CD4-positive, alpha-beta T cell treated with Interleukin-15 for 1 hour (primary cell): ENCODE measurements around the gene KCNC4.

Experiments used
- DNase-seq: peaks from one replicate; pipeline ENCODE4 v3.0.0-alpha.2; 2020

KCNC4 gene

DNA sequence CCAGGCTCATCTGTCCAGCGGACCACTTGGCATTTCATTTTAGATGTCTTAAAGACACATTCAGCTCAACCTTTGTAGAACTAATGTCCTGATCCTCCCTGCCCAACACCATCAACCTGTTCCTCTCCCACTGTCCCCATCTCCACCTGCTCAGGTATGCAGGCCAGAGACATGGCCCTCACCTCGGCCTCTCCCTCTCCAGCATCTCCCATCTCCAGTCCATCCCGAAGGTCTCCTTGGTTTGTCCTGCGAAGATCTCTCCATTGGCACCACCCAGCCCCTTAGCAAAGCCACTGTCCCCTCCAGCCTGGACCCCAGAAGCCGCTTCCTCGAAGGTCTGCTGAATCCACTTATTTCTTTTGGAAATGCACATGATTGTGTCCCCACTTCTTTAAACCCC is 20.9 kb upstream of the KCNC4 start:
- no peak for DNase-seq

DNA sequence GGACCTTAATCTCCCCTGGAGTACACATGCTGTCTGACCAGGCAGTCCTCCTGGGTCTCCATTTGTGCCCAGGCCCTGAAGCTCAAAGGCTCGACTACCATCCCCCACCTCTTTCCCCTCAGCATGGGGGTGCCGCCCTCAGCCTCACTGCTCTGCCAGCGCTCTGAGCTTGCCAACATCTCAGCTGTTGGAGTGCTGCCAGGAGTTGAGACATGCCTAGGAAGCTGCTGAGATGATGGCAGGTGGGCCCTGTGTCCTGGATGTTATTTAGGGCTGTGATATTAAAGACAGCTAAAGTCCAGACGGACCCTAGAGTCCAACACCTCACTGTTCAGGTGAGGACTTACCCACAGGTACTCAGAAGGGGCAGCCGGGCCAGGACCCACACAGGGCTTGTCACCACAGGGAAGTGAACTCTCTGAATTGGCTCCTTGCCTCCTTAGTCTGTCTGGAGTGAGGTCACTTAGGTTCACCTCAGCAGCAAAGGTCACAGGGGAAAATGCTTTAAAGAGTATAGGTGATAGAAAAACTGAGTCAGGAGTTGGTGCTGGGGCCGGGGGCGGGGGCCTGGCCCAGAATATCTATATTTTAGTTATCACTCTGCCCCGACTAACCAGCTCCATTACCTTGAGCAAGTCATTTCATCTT is 19.7 kb upstream of the KCNC4 start:
- no peak for DNase-seq

DNA sequence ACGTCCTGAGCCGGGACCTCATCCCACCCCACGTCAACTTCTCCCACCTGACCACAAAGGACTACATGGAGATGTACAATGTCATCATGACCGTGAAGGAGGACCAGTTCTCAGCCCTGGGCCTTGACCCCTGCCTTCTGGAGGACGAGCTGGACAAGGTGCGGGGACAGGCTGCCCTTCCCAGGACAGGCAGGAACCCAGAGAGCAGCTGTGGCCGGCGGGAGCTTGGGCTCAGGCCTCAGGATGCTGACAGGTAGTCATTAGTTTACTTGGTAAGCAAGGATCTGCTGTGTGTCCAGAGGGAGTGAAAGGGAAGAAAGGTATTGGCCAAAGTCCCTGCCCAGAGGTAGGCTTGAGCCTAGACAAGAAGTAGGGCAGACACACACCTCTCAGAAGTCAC is 17.6 kb upstream of the KCNC4 start:
- no peak for DNase-seq

DNA sequence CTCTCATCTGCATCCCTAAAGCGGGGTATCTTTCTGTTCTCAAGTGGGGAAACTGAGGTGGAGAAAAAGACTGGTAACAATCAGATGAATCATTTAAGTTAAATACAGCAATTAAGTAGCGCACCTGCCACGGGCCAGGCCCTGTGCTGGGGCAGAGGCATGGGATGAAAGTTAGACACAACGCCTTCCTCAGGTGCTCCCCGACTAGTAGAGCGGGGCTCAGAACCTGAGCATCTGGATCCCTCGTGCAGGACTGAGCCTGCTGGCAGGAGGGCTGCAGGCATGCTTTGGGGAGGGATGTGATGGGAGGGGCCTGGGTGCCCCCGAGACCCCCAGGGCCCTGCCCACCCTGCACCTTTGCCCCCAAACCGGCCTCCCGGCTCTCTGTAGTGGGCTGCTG is 14.9 kb upstream of the KCNC4 start:
- DNase-seq, result no peak

DNA sequence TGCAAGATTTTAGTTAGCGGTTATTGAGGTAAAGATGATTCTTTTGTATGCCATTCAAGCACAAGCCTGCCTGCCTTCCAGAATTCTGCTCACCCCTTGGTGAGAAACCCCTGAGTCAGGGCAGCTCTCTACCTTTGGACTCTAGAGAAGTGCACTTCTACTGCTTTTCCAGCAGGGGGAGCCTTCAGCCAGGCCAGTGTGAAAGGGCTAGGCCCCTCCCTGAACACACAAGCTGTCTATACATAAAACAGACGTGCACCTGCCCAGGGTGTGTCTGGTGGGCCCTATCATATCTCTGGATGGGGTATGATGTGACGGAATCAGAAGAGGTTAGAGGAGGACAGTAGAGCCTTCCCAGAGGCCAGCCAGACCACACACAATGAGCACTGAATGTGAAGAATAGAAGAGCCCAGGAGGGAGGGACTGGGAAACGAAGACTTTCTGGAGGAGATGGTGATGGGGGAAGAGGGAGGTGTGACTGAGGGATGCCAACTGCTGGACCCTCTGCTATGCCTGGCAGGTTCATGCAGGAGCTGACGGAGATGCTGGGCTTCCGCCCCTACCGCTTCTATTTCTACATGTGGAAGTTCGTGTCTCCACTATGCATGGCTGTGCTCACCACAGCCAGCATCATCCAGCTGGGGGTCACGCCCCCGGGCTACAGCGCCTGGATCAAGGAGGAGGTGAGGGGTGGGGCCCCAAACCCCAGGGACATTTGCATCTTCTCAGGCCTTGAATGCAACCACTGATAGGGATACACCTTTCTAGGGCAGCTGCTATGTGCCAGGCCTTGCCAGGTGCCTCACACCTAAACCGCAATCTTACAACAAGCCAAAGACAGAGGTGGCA is 13.0 kb upstream of the KCNC4 start:
- DNase-seq, result peak; percentile 51

GRCh38 chr1:110197905-110198629 is 12.0 kb upstream of the KCNC4 start:
- no peak for DNase-seq

DNA sequence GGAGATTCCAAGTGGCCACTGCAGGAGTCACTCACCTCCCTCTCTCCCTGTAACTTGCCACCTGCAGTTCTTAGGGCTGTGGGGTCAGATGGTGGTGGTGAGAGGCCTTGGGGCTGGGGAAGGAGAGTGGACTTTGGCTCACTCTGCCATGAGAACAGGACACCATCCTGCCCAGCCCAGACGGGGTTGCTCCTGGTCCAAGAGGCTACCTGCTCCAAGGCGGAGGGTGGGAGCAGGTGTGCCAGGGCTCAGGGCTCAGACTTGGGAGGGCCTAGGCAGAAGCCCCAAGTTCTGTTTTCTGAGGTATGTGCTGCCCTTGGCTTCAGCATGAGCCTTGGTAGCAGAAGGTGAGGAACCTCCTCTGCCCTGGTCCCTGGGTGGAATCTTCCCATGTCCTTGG is 11.4 kb upstream of the KCNC4 start:
- DNase-seq, result no peak

GRCh38 chr1:110200190-110200589 is 9.9 kb upstream of the KCNC4 start:
- DNase-seq, result no peak

- DNase-seq, result no peak
Measured at GRCh38 chr1:110200666-110201065, 9.4 kb upstream of the KCNC4 start.

- no peak for DNase-seq
Measured at GRCh38 chr1:110201157-110201825, 8.8 kb upstream of the KCNC4 start.

GRCh38 chr1:110203021-110203661 is 7.0 kb upstream of the KCNC4 start:
- DNase-seq, result peak; percentile 62

DNA sequence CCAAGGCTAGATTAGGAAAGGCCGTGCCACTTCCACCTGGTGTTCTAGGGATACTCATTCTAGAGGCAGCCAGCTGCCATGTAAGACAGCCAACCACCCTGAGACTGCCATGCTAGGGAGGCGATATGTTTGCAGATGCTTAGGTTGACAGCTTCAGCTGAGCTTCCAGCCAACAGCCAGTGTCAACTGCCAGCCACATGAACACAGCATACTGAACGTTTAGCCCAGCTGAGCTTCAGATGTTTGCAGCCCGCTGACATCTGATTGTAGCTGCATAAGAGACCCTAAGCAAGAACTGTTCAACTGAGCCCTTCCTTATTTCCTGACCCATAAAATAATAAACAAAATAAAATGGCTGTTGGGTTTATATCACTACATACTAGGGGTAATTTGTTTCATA is 5.0 kb upstream of the KCNC4 start:
- no peak for DNase-seq

DNA sequence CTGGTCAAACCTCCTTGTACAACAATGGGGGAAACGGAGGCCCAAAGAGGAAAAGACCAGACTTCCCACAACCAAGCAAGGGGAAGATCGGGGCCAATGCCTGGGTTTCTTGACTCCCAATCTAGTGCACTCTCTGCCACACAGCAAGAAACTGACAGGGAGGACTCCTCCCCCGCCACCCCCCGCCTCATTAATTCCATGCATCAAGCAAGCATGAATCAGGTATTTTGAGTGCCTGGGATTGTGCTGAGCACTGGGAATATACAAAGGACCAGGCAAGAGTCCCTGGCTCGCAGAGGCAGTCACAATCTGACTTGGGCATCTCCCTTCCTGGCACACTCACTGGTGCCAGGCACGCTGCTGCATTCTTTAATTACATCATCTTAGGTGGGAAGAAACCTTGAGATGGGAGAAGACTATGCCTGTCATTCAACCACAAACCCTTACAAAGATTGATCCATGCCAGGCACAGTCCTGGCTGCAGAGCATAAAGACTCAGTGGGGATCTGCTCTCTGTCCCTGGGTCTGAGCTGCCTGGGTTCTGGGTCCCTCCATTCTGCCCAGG is 4.4 kb upstream of the KCNC4 start:
- no peak for DNase-seq

DNA sequence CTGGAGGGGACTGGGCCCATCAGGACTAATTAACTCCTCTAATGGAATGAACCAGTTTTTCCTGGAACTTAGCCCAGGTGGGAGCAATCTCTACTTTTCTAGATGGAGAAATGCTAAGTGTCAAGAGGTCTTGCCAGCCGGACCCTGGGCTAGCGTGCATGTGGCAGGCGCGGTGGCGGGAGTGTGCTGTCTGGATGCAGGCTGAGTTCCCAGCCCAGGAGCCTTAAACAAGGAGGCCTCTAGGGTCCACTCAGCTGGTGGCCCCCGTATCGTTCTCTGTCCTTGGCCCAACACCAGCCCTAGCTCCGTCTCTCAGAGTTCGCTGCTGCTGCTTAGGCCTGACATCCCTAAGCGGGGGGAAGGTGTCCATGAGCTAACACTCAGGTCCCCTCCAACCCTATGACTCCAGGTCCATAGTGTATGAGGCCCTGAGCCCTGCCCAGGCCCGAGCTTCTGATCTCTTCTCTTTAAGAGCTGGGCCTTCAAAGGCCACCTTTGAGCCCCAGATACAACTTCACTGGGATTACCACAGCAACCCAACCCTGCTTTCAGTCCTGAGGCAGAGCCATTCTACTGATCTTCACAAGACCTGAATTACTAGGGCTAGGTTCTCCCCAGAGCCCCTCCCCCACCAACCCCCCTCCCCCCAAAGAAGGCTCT is 3.7 kb upstream of the KCNC4 start:
- no peak for DNase-seq

DNA sequence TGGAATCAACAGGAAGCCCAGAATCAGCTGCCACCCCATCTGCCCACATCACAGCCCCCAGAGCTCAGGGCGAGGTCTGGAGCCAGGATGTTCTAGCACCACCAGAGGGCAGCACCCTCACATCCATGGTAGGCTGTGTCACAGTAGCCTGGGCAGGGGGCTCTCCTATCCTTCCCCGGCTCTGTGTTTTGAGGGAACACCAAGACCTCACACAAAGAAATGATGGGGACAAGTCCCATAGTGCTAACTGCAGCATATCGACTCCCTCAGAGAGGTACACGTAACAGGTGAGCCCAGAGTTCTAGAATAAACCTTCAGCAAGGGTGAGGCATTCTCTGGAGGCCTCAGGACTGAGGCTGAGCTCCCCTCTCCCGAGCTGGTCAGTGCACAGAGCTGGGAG is 2.3 kb upstream of the KCNC4 start:
- DNase-seq, result peak; percentile 76

DNA sequence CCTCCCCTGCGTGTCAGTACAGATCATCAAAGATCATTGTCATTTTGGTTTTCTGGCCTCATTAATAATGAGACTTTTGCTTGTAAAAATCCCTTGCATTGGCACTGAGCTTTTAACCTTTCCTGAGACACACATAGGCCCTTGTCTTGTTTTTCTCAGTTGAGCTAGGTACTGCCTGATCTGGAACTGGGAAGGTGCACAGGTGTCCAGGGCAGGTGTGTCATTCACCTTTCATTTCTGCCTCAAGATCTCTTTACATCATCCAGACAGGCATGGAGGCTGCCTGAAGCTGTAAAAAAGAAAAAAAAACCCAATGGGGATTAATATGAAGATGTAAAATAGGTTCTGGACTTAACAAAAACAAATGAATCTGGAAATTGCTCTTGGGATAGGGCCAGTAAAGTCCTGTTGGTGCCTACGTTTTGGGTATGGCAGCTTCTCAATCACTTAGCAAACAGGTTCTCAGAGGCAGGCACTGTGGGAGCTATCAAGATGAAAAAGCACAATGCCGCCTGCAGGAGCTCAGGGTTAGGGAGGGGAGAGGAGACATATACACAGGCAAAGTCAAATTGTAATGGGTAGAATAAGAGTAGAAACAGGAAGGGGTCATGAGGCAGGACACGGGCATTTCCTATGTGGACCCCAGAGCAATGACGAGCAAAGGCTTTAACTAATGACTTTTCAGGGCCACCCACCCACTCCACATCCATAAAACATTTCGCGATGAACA is 1.0 kb upstream of the KCNC4 start:
- DNase-seq, result no peak

- DNase-seq, result peak; percentile 57
Measured at GRCh38 chr1:110210604-110211495, 736 bp downstream of the KCNC4 start.

GRCh38 chr1:110211496-110212168 is 1.5 kb downstream of the KCNC4 start:
- DNase-seq, result peak; percentile 48
